Kidney tubule cell (primary cell): ENCODE results near the gene ARHGAP24.

ENCODE experiments used
- DNase-seq: peaks from one replicate; pipeline ENCODE4 v3.0.0-alpha.2; 2018; ENCODE audit warnings: low spot score

The ARHGAP24 gene

DNA sequence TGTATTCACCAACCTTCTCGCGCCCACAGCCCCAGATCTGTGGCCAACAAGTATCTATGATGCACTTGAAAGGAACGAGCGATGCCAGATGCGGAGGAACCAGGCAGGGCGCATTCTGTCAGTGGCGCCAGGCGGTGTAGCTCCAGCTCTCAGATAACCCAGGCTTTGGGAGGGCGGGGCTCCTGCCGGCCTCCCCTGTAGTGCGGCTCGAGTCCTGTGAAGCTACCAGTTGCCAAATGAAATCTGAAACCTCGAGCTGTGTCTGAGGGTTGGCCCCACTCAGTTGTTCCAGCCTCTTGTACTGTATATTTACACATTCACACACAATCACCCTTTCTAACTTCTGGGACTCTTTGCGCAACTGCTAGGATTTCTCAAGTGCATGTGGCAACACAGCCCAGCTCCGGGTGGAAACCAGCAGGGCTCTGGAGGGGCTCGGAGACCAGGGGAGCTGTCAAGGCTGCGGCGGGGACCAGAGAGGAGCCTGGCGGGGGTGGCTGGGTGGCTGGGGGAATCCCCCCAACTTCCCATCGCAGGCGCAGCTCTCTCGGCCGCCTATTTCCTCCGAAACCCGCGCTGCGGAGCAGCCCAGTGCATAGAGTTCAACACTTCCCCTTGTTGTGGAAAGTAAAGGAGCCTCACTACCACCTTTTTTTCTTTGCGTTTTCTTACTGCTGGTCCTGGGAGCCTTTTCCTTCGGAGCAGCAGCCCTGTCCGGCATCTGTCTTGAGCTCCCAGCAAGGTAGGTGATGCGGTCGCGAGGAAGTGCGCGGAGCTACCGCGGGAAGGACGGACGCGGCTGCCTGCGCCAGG lies at the start of gene ARHGAP24:
ARHGAP24 (plus strand) TSS at position 333 of the 813 bp plus-strand sequence.
- DNase-seq = peak; percentile 73

GRCh38 chr4:85426366-85426765 lies 48.6 kb upstream of the ARHGAP24 start:
- DNase-seq = no peak

GRCh38 chr4:85427123-85427522 lies 47.8 kb upstream of the ARHGAP24 start:
- DNase-seq = no peak

- no peak for DNase-seq
These were observed 44.7 kb upstream of the ARHGAP24 start for GRCh38 chr4:85430226-85430625.

DNA sequence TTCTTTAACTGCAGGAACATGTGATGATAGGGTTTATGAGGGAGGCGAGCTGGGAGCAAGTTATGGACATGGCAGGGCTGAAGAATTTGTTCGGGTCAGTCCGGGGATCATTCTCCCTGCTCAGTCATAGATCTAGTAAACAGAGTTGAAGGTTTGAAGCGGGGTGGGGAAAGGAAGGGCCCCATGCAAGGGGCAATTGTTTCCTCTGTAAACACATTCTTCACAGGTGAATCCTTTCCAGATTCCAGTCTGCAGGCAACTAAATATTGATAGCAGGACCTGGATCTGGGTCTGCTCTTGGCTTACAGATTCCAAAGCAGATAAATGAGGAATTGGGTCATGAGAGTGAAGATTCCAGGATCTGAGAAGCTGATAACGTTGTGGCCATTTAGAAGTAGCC lies 44.3 kb upstream of the ARHGAP24 start:
- DNase-seq = peak; percentile 42

DNA sequence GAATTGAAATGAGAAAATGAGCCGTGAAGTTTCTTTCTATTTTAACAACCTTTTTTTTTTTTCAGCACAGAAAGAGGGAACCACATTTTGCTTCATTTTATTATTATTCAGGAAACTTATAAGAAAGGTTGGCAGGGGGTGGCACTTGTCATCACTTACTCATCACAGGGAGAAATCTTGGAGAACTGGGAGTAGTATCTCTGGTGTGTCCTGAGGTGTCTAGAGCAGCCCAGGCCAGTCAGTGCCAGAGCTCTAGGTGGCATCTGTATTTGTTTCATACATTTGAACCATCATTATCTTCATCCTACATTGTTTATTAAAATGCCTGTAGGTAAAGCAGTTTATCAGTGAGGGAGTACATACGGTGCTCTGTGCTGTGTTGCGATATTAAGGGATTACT lies 43.8 kb upstream of the ARHGAP24 start:
- DNase-seq = no peak

GRCh38 chr4:85431881-85432485 lies 43.0 kb upstream of the ARHGAP24 start:
- no peak for DNase-seq

GRCh38 chr4:85445050-85445639 lies 29.8 kb upstream of the ARHGAP24 start:
- no peak for DNase-seq

GRCh38 chr4:85446141-85446861 lies 28.6 kb upstream of the ARHGAP24 start:
- no peak for DNase-seq

GRCh38 chr4:85448906-85449890 lies 25.8 kb upstream of the ARHGAP24 start:
- DNase-seq = no peak

DNA sequence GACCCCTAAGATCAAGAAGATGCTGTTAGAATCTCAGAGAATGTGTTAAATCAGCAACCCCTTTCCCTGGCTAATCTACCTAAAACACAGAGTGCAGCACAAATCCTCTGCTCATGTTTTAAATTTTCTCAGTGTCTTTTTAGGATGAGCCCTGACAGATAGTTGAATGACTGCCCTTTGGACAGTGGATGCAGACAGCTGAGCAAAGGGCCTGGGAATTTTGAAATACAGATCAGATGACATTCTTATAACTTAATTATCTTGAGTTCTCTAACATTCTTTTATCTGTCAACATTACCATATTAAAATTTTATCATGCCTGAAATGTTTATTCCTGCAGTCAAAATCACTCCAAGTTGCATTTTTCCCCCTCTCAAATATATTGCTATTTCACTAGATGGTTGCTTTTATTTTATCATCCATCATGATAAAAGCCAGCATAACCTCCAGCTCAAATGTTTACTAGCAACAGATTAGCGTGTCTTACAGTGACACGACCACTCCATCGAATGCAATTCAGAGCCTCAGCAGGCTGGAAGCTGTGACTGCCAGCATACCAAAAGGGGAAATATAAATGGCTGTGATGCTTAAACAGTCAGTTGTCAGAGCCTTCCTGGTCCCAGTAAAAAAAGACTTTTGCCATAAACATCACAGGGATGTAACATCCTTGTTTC lies 22.8 kb upstream of the ARHGAP24 start:
- no peak for DNase-seq

GRCh38 chr4:85455942-85456341 lies 19.0 kb upstream of the ARHGAP24 start:
- DNase-seq = no peak

- DNase-seq = no peak
These were observed 17.0 kb upstream of the ARHGAP24 start for GRCh38 chr4:85457752-85458467.

GRCh38 chr4:85459736-85460135 lies 15.2 kb upstream of the ARHGAP24 start:
- DNase-seq = no peak

GRCh38 chr4:85474356-85474755 lies 594 bp upstream of the ARHGAP24 start:
- DNase-seq = no peak

GRCh38 chr4:85475631-85476233 lies 782 bp downstream of the ARHGAP24 start:
- DNase-seq = no peak

DNA sequence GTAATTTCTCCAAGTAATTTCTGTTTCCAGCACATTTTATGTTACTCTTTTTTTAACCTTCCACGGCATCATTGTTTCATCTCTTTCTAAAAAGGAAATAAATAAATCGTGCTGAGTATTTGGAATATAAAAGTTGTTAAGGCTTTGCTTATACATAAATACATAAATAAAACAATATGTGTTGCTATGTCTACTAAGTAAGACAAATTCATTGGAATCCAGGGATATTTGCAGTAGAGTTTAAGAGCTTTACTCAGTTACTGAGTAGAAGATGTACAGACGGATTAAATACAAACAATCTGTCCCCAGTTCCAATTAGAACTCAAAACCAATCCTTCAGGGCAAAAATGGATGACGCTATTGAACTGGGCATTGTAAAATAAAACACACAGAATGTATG lies 1.4 kb downstream of the ARHGAP24 start:
- no peak for DNase-seq

DNA sequence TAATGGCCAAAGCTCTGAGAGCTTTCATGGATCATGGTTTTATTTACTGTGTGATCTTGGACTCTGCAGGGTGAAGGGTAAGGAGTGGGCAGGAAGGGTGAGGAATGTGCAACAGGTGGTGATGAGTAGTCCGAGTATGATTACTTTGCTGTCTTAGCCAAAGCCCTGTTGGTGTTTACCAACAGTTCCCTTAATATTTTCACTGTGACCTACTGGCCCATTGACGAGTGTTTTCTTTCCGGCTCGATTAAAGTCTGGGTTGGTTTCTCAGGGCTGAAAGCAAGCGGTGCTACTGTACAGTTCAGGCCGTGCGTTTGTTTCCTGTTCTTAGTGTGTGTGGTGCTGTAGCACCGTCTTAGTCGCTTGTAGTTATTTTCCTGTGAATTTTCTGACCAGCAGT lies 2.6 kb downstream of the ARHGAP24 start:
- no peak for DNase-seq

DNA sequence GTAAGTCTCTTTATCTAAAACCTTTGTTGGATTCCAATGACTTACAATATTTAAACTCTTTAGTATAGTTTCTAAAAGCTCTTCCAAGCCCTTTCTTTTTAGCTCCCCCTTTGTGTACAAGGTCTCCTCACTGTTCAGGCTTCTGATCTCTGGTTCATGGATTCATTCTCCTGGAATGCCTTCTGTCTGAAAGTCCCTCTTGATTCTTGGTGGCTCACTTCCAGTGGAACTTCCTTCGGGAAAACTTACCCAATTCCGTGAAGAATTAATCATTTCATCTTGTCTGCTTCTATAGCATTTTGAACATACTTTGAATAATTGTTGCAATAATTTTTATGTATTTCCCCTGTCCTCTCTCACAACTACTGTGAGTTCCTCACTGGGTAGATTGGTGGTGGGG lies 3.6 kb downstream of the ARHGAP24 start:
- no peak for DNase-seq
